HCT116 (cell line): ENCODE data around the gene CA10. TPM values are rescaled to one million over a fixed set of nuclear protein-coding genes. Genes with fewer than 3 reads are reported as not detected.

ENCODE experiments used
- ATAC-seq: fragments of 200-7000 bp; cut with Tn5 transposase; 2 replicates; pipeline ENCODE4 v1.9.1; 2020; ENCODE audit warnings: mild to moderate bottlenecking, moderate library complexity
- BruUV-seq: library from RNA; stranded (reverse); fragments of 400-500 nt; replicated peaks from 2 replicates; lab custom pipeline; 2021; lab: Mats Ljungman, UMichigan
- CTCF ChIA-PET: fragments of 300-600 bp; sonication (Branson Sonifier 250); formaldehyde crosslinking; loops from one replicate; lab custom pipeline; 2021; ENCODE audit warnings: antibody characterized with exemption; lab: Charles Lee
- POLR2A ChIA-PET: fragments of 300-600, 350-600 bp; sonication (Branson Sonifier 250); formaldehyde crosslinking; loops from one replicate; lab custom pipeline; 2021; ENCODE audit warnings: antibody characterized with exemption; lab: Charles Lee
- RAD21 ChIA-PET, 2 experiments: fragments of 300-600 bp; sonication (Branson Sonifier 250); formaldehyde crosslinking; loops; one replicate each; lab custom pipeline; 2023; ENCODE audit warnings: low total read pairs in 2 of 2; ENCODE audit not compliant: uncharacterized antibody in 2 of 2, unreplicated experiment in 2 of 2, low non-redundant PET in 1 of 2; lab: Charles Lee
- DNase-seq: peaks from one replicate; pipeline ENCODE4 v3.0.0-alpha.2; 2010; ENCODE audit warnings: low read depth, low spot score
- H2AFZ ChIP-seq: fragments of 200-600 bp; shearing (Covaris generic), sonication (generic); 2 replicates; pipeline ENCODE4 v1.6.1; 2017; ENCODE audit warnings: low read depth, mixed run types, mixed read lengths, antibody characterized with exemption, low read length; ENCODE audit not compliant: poor library complexity, severe bottlenecking
- H3K27ac ChIP-seq: 2 replicates; pipeline ENCODE4 v1.5.1; 2012; ENCODE audit warnings: low read depth, low read length
- H3K27me3 ChIP-seq: fragments of 200-600 bp; sonication (generic); 2 replicates; pipeline ENCODE4 v1.6.1; 2016; ENCODE audit warnings: mixed run types, low read length, mixed read lengths; ENCODE audit not compliant: insufficient read depth
- H3K36me3 ChIP-seq, 2 experiments: fragments of 200-500 bp in 1 of 2; fragments of 200-600 bp in 1 of 2; sonication (Bioruptor generic) in 1 of 2; sonication (generic) in 1 of 2; 2 replicates each; pipeline versions ENCODE4 v1.5.1 to v1.6.1; 2014 to 2016; ENCODE audit warnings: low read length in 2 of 2, inconsistent platforms in 1 of 2, mixed read lengths in 1 of 2, mixed run types in 1 of 2; ENCODE audit not compliant: insufficient read depth in 2 of 2, control insufficient read depth in 1 of 2
- H3K4me1 ChIP-seq, 2 experiments: fragments of 200-600 bp in 1 of 2; sonication (generic) in 1 of 2; 2 replicates each; pipeline versions ENCODE4 v1.5.1 to v1.6.1; 2012 to 2017; ENCODE audit warnings: low read length in 2 of 2, inconsistent platforms in 1 of 2, mild to moderate bottlenecking in 1 of 2, mixed read lengths in 1 of 2, mixed run types in 1 of 2, moderate library complexity in 1 of 2; ENCODE audit not compliant: insufficient read depth in 2 of 2, control insufficient read depth in 1 of 2
- H3K4me2 ChIP-seq: fragments of 200-600 bp; sonication (generic); 2 replicates; pipeline ENCODE4 v1.6.1; 2017; ENCODE audit warnings: mixed run types, low read length, mixed read lengths
- H3K4me3 ChIP-seq, 2 experiments: fragments of 200-600 bp in 1 of 2; sonication (generic) in 1 of 2; replicated peaks in 1 of 2; 2 replicates each; pipeline ENCODE4 v1.5.1; 2011 to 2016; ENCODE audit warnings: low read length in 2 of 2, control low read depth in 1 of 2, low read depth in 1 of 2, mild to moderate bottlenecking in 1 of 2, mixed read lengths in 1 of 2, mixed run types in 1 of 2
- H3K79me2 ChIP-seq: fragments of 200-600 bp; sonication (generic); 2 replicates; pipeline ENCODE4 v1.6.1; 2017; ENCODE audit warnings: mild to moderate bottlenecking, mixed run types, low read length, moderate library complexity, mixed read lengths; ENCODE audit not compliant: insufficient read depth
- H3K9ac ChIP-seq: fragments of 200-600 bp; sonication (generic); 2 replicates; pipeline ENCODE4 v1.6.1; 2016; ENCODE audit warnings: low read length, mixed read lengths
- H3K9me2 ChIP-seq: fragments of 200-600 bp; sonication (generic), shearing (Covaris generic); 2 replicates; pipeline ENCODE4 v1.6.1; 2017; ENCODE audit warnings: mixed run types, mild to moderate bottlenecking, moderate library complexity; ENCODE audit not compliant: insufficient read depth
- H3K9me3 ChIP-seq, 2 experiments: fragments of 200-500 bp in 1 of 2; fragments of 200-600 bp in 1 of 2; sonication (Bioruptor generic) in 1 of 2; sonication (generic) in 1 of 2; 2 replicates each; pipeline ENCODE4 v1.6.1; 2014 to 2017; ENCODE audit warnings: low read length in 2 of 2, mixed read lengths in 2 of 2, inconsistent platforms in 1 of 2, low read depth in 1 of 2, mild to moderate bottlenecking in 1 of 2, mixed run types in 1 of 2, moderate library complexity in 1 of 2; ENCODE audit not compliant: control insufficient read depth in 1 of 2, insufficient read depth in 1 of 2
- H4K20me1 ChIP-seq: fragments of 200-600 bp; sonication (generic), shearing (Covaris generic); 2 replicates; pipeline ENCODE4 v1.6.1; 2017; ENCODE audit warnings: mixed run types, mild to moderate bottlenecking, moderate library complexity; ENCODE audit not compliant: insufficient read depth
- CBX3 ChIP-seq: IDR thresholded peaks from 2 replicates; pipeline ENCODE4 v1.6.1; 2012; ENCODE audit warnings: low read depth
- CEBPB ChIP-seq: IDR thresholded peaks from 2 replicates; pipeline ENCODE4 v1.6.1; 2012; ENCODE audit warnings: low read depth
- EZH2phosphoT487 ChIP-seq: fragments of 200-600 bp; IDR thresholded peaks from 2 replicates; pipeline ENCODE4 v1.6.1; 2018; ENCODE audit warnings: antibody characterized with exemption, borderline replicate concordance
- FOSL1 ChIP-seq: IDR thresholded peaks from 2 replicates; pipeline ENCODE4 v1.6.1; 2012; ENCODE audit warnings: low read depth
- SRF ChIP-seq: IDR thresholded peaks from 2 replicates; pipeline ENCODE4 v1.6.1; 2012; ENCODE audit warnings: low read depth
- YY1 ChIP-seq: IDR thresholded peaks from 2 replicates; pipeline ENCODE4 v1.6.1; 2011; ENCODE audit warnings: low read length, low read depth, moderate library complexity, mild to moderate bottlenecking; ENCODE audit not compliant: insufficient replicate concordance; ENCODE audit errors: extremely low read depth
- ZNF274 ChIP-seq: fragments of 200-500 bp; sonication (Bioruptor generic); IDR thresholded peaks from 2 replicates; pipeline ENCODE4 v1.6.1; 2014; ENCODE audit warnings: mild to moderate bottlenecking, low read depth, low read length, inconsistent platforms
- intact Hi-C: fragments of 100-400 bp; cut with micrococcal nuclease; formaldehyde crosslinking; loops from 2 replicates; pipeline ENCODE4 v1.10.0; 2022
- total RNA-seq: library from RNA; stranded (reverse); gene quantifications from one replicate; pipeline ENCODE4 v1.2.1, GENCODE V29; 2021; ENCODE audit not compliant: unreplicated experiment

CA10 gene
- total RNA-seq, 1 experiment from 2014 or later = not detected

DNA sequence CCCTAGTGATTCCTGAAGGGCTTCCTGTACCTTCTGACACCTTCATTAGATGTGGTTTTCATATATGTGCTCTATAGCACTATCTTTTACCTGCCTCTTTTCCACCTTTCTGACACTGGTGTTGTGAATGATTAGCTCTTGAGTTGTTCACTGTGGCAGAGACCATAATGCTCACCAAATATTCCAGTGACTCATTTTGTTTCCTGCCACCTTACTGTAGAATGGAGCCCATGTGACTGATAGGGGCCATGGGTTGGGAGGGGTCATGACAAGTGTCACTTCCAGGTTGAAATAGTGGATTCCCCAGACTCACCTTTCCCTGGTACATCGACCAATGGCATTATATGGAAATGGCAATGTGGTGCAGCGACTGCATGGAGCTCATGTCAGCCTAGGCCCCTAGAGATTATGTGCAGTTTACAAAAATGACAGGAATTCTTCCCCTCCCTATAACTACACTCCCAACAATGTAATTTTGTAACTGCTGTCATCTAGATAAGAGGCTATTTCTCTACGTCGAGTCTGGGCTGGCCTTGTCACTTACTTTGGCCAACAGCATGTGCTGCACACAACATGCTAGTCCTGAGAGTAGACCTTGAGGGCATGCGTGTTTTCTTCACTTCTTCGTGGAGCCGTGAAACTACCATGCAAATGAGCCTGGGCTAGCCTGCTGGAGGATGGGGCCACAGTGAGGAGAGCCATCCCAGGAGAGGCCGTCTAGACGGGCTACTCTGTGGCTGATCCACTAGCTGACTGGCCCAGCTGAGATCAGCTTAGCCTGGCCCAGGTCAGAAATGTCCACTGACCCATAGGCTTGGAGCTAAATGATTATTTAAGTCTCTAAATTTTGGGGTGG, 409.5 kb downstream of the CA10 start:
- Histone ChIP-seq H3K4me1 (no peaks in the 10 kb centered on the region), H3K36me3 (no peaks in the 10 kb centered on the region), H2AFZ (no peak overlapping the region), H3K4me2 (no peak overlapping the region), H3K9me2 (no peaks in the 10 kb centered on the region), H4K20me1 (no peaks in the 10 kb centered on the region), H3K79me2 (no peaks in the 10 kb centered on the region), H3K4me3 (no peak overlapping the region), H3K27ac (no peak overlapping the region), H3K9ac (no peak overlapping the region), H3K27me3 (0 out of 2 replicates have a peak, but pooled peaks cover 8% of the 10 kb centered on the region), H3K9me3 (no peaks in the 10 kb centered on the region)
- RAD21 ChIA-PET = no interaction called here
- ATAC-seq (no peak), DNase-seq (no peak)
- POLR2A ChIA-PET = no interaction called here
- intact Hi-C loops = no loop called here
- TF ChIP-seq CEBPB = no peak
- no peak for TF ChIP-seq SRF
- no peak for TF ChIP-seq FOSL1
- TF ChIP-seq CBX3 = no peak
- BruUV-seq = no TSS peak
- CTCF ChIA-PET = interaction anchor here (0.8 to 1.5 kb wide), 2 partner anchors 15 to 16 kb away, joined by 3 to 4 read pairs; no protein-coding TSS in a partner anchor

DNA sequence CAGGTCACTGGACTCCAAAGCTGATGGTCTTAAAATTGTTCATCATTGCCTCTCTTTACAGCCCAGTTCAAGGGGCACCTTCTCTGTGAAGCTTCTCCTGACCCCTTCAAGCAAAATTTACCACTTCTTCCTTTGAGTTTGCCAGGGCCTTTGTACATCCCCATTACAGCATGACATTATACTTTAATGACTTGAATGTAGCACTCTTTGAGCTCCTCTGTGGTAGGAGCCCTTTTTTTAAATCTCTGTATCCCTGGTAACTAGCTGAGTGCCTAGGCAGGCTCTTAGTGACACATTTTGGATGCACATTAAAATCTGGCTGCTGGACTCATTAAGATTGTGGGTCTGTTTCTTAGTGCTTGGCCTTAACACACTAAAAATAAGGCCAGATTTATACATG, 412.1 kb downstream of the CA10 start:
- Histone ChIP-seq H3K4me1 (no peaks in the 10 kb centered on the region), H3K27ac (no peak overlapping the region), H4K20me1 (no peaks in the 10 kb centered on the region), H3K4me3 (no peak overlapping the region), H3K27me3 (0 out of 2 replicates have a peak, but pooled peaks cover 5% of the 10 kb centered on the region), H3K9me3 (no peaks in the 10 kb centered on the region)
- intact Hi-C loops = no loop called here
- ATAC-seq = no peak
- CTCF ChIA-PET = no interaction called here
- TF ChIP-seq ZNF274 (no peak), YY1 (no peak), EZH2phosphoT487 (no peak), CBX3 (no peak)
- TF ChIP-seq, all 23 proteins: peak for 0
- ChIA-PET POLR2A (no interaction called here), RAD21 (no interaction called here)
- H3K9me2 ChIP-seq = no peaks in the 10 kb centered on the region
- H3K9ac ChIP-seq = no peak overlapping the region
- no peak overlapping the region for H2AFZ ChIP-seq
- H3K4me2 ChIP-seq = no peak overlapping the region
- no peak for DNase-seq
- no TSS peak for BruUV-seq
- H3K36me3 ChIP-seq = no peaks in the 10 kb centered on the region
- H3K79me2 ChIP-seq = no peaks in the 10 kb centered on the region
